HG02970 (cell line): ENCODE results near the gene XPO6.
"Not testable (repeated sequence)": the region's sequence is repeated elsewhere in the genome, so short reads cannot be mapped to it uniquely, and the experiment has no call there.

Source experiments
- ATAC-seq: cut with Tn5 transposase; IDR thresholded peaks from one replicate; pipeline ENCODE4 v1.9.1; 2021; ENCODE audit warnings: mild to moderate bottlenecking, moderate library complexity, moderate number of reproducible peaks; ENCODE audit not compliant: unreplicated experiment, low FRiP score

Gene XPO6

DNA sequence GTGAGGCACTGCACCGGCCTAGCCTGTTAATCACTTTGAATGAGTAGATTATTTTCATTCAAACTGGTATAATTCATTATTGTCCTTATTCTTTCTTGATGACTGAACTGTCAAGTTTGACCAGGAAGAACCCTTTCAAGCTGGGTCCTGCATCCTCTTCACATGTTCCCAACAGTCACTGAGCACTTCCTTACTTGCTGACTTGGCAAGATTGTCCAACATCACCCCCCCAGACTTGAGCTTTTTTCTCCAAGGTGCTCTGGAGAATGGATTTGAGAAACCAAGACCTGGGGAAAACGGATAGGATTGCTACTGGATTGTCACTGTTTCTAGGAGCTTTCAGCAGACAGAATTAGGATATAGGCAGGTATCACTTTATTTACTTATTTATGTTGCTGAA lies 93.1 kb downstream of the XPO6 start:
- ATAC-seq = no peak

DNA sequence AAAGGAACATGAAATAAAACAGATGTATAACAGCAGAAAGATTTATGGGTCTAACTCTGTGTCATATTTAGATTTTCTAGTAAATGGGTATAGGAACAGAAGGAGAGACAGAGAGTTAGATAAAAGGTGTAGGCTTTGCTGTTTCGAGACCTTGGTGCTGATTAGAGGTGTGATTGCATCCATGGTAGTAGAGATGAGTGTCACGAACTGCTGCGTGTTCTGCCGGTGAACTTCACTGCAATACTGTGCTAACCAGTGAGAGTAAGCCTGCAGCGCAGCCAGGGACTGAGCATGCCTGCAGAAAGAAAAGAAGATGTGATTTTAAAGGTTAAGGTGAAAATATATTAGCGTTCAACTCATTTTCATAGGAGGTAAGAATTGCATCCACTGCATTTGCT lies 94.6 kb downstream of the XPO6 start:
- no peak for ATAC-seq

- ATAC-seq = not testable (repeated sequence)
These were observed 95.9 kb downstream of the XPO6 start for GRCh38 chr16:28115866-28116265.

GRCh38 chr16:28112908-28113307 lies 98.9 kb downstream of the XPO6 start:
- no peak for ATAC-seq

GRCh38 chr16:28110977-28111376 lies 100.8 kb downstream of the XPO6 start:
- ATAC-seq = no peak

DNA sequence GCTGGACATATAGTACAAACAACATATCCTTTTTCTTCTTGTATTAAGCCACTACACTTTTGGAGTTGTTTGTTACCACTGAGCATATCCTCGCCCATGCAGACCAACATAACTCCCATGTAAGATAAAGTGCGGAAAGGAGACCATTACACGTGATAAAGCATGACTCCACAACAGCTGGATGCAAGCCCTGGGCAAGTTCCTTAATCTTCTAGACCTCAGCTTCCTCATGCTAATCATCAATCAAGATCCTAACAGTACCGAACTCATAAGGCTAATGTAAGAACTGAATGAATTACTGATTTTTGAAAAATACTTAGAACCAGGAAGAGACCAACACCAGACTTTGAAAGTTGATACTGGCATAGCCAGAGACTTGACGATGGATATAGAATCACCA lies 101.3 kb downstream of the XPO6 start:
- no peak for ATAC-seq

DNA sequence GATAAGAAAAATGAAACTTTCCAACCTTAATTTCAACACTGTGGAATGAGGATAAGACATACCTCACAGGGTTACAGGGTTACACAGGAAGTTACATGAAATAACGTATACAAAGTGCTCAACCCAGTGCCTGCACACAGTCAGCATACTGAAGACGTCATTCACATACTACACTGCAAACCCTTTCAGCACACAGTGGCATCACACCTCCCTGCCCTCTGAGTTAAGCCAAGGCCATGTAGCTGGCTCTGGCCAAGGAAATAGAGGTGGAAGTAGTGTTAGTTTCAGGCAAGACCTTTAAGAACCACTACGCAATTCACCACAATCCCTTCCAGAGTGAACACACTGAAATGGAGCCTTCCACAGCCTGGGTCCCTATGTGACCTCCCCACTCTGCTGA lies 101.7 kb downstream of the XPO6 start:
- no peak for ATAC-seq

GRCh38 chr16:28108590-28109247 lies 103.0 kb downstream of the XPO6 start:
- no peak for ATAC-seq

DNA sequence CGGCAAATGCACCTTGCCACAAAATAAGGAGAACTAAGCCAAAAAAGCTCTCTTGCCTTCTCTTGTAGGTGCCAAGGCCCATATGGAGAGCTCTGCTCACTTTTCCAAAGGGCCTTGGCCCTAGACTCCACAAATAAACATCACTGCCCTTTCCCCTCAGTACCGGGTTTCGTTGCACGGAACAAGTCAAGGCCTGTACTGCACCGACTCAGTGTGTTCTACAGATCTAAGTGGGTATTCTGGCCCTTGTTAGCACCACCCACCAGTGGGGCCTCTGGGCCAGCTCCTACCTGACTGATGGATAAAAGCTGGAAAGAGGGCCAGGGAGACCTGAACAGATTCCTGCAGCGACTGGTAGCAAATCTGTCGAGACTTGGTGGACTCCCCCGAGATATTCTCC lies 104.5 kb downstream of the XPO6 start:
- no peak for ATAC-seq

- no peak for ATAC-seq
These were observed 105.1 kb downstream of the XPO6 start for GRCh38 chr16:28106467-28107215.

- ATAC-seq = no peak
These were observed 105.8 kb downstream of the XPO6 start for GRCh38 chr16:28105954-28106353.

DNA sequence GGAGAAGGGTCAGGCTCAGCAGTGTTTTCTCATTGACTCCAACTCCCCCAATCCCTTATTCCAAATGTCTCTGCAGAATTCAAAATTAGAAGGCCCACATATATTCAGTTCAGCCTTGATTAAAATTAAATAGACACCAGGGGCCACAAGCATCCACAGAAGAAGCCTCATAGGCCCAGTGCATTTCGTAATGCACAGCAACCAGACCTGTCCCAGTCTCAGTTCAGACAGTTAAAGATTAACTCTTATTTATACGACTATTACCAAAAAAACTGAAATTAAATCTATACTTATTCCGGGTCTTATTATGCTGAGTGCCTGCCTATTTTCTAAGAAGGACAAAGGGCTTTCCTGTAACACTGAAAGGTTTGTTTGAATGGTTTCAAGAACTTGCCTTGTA lies 106.5 kb downstream of the XPO6 start:
- no peak for ATAC-seq

- ATAC-seq = no peak
These were observed 107.4 kb downstream of the XPO6 start for GRCh38 chr16:28104404-28104803.

- ATAC-seq = no peak
These were observed 108.1 kb downstream of the XPO6 start for GRCh38 chr16:28103516-28104170.

DNA sequence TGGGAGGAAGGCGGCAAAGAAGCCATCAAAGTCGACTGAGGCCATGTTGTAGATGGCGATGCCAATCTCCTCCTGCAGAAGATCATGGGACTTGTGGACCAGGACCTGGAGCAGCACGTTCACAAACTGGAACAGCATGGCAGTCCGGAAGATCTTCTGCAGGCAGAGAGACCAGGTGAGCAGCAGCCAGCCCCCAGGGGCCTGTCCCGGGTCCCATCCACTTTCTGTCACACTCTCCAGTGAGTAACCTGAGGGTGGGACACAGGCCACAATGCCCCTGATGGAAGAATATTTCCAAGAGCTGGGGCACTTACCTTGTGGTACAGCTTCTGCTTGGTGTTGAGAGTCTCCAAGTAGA lies 110.3 kb downstream of the XPO6 start:
- ATAC-seq = no peak

- ATAC-seq = no peak
These were observed 110.8 kb downstream of the XPO6 start for GRCh38 chr16:28100810-28101532.

DNA sequence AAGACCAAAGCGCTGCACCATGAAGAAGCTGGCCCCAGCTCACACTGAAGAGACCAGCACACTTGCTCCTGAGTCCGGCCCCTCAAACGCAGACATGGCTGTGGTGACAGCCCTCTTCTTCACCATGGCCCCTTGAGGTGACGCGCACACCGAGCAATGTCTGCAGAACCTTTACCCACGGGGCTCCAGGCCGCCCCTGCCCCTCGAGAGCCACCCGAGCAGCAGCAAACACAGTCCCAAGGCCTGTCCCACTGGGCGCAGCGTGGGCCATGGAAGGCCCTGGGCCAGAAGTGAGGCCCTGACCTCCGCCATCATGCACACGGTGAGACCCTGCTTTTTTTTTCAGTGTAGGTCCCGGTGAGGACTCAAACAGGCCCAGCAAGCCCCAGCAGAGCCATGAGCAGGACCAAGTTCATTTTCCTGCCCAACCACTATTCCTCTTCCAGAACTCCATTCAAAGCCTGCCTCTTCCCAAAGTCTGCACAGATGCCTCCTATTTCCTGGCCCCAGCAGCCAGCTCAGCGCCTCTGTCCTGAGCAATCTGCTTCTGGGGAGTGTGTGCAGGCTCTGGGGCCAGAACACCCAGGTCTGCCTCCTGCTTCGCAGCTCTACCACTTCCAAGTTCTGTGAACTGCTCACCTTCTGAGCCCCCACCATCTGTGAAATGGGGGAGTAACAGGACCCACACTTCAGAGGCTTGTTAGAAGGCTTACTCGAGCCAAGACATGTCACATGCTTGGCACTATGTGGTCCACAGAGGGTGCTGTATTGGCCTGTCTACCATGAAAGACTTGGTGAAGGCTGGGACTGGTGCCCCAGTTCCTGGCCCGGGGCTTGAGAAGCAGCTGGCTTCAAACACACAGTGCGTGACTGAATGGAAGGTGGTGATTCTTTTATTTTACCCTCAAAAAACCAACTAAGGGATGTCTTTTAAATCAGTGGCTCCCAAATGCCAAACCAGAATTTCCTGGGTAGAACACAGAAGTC lies 112.5 kb downstream of the XPO6 start:
- no peak for ATAC-seq

GRCh38 chr16:28098171-28098958 lies 113.4 kb downstream of the XPO6 start:
- ATAC-seq = no peak
